Mesendoderm (in vitro differentiated cells): ENCODE measurements around the gene AZGP1.

ENCODE experiments used
- DNase-seq: peaks from one replicate; pipeline ENCODE4 v3.0.0; 2013
- H2AK5ac ChIP-seq: 2 replicates; pipeline ENCODE4 v1.6.1; 2013; ENCODE audit warnings: low read length, inconsistent platforms
- H2BK120ac ChIP-seq: 2 replicates; pipeline ENCODE4 v1.6.1; 2013; ENCODE audit warnings: low read depth, mild to moderate bottlenecking, low read length, moderate library complexity, mixed read lengths
- H2BK15ac ChIP-seq: replicated peaks from 2 replicates; pipeline ENCODE4 v1.6.1; 2013; ENCODE audit warnings: low read depth, mild to moderate bottlenecking, moderate library complexity
- H2BK5ac ChIP-seq: 2 replicates; pipeline ENCODE4 v1.6.1; 2013; ENCODE audit warnings: low read length, inconsistent platforms
- H3K18ac ChIP-seq: 2 replicates; pipeline ENCODE4 v1.6.1; 2013; ENCODE audit warnings: mild to moderate bottlenecking, low read length, mixed read lengths
- H3K23ac ChIP-seq: one replicate; pipeline ENCODE4 v1.6.1; 2013; ENCODE audit warnings: low read length
- H3K27ac ChIP-seq: 2 replicates; pipeline ENCODE4 v1.5.1; 2013; ENCODE audit warnings: low read depth, mild to moderate bottlenecking, inconsistent platforms, low read length, moderate library complexity
- H3K27me3 ChIP-seq: 2 replicates; pipeline ENCODE4 v1.6.1; 2013; ENCODE audit warnings: low read length, control low read depth, mild to moderate bottlenecking, inconsistent platforms; ENCODE audit not compliant: insufficient read depth, poor library complexity
- H3K36me3 ChIP-seq: 2 replicates; pipeline ENCODE4 v1.6.1; 2013; ENCODE audit warnings: low read length, inconsistent platforms; ENCODE audit not compliant: control insufficient read depth, insufficient read depth
- H3K4ac ChIP-seq: one replicate; pipeline ENCODE4 v1.6.1; 2013; ENCODE audit warnings: low read depth, mild to moderate bottlenecking, low read length, moderate library complexity
- H3K4me1 ChIP-seq: 2 replicates; pipeline ENCODE4 v1.6.1; 2013; ENCODE audit warnings: low read depth, low read length, inconsistent platforms; ENCODE audit not compliant: control insufficient read depth
- H3K4me2 ChIP-seq: 2 replicates; pipeline ENCODE4 v1.6.1; 2013; ENCODE audit warnings: low read length
- H3K4me3 ChIP-seq: 2 replicates; pipeline ENCODE4 v1.5.1; 2013; ENCODE audit warnings: mild to moderate bottlenecking, low read length
- H3K56ac ChIP-seq: one replicate; pipeline ENCODE4 v1.6.1; 2013; ENCODE audit warnings: low read length
- H3K79me1 ChIP-seq: 2 replicates; pipeline ENCODE4 v1.6.1; 2013; ENCODE audit warnings: low read length, inconsistent platforms
- H3K79me2 ChIP-seq: 2 replicates; pipeline ENCODE4 v1.6.1; 2013; ENCODE audit warnings: mild to moderate bottlenecking, low read length; ENCODE audit not compliant: control insufficient read depth, insufficient read depth
- H3K9ac ChIP-seq: 2 replicates; pipeline ENCODE4 v1.6.1; 2013; ENCODE audit warnings: low read length, inconsistent platforms
- H4K5ac ChIP-seq: one replicate; pipeline ENCODE4 v1.6.1; 2013; ENCODE audit warnings: low read length
- H4K8ac ChIP-seq: one replicate; pipeline ENCODE4 v1.6.1; 2013; ENCODE audit warnings: low read depth, mild to moderate bottlenecking, control low read depth, low read length, moderate library complexity
- WGBS: extraction: QIAGEN DNeasy Blood & Tissue Kit; methylation state at CpG from one replicate; pipeline ENCODE4 v1.1.7; 2013; ENCODE audit warnings: low lambda C conversion rate, missing lambda C conversion rate; ENCODE audit not compliant: insufficient coverage; ENCODE audit errors: extremely low coverage; 5-methylcytosine and 5-hydroxymethylcytosine counted together

The AZGP1 gene

DNA sequence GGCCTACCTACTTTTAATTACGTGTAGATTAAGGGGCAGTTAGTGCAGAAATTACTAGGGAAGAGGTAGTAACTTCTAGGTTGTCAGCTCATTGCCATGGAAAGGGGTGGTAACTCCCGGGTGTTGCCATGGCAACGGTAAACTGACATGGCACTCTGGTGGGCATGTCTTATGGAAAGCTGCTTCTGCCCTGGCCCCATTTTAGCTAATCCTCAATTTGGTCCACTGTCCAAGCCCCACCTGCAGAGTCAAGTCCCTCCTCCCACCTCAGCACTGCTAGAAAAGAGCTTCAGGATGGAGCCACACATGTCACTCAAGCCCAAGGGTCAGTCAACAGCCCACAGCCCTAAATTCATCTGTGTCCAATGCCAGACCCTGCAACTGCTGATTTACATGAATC, 32.1 kb upstream of the AZGP1 start:
- no peak overlapping the region for H3K18ac ChIP-seq
- no peaks in the 10 kb centered on the region for H3K79me2 ChIP-seq
- H4K5ac ChIP-seq, result no peak overlapping the region
- no peak overlapping the region for H3K4me3 ChIP-seq
- no peak overlapping the region for H3K27ac ChIP-seq
- H4K8ac ChIP-seq, result no peak overlapping the region
- no peak overlapping the region for H2AK5ac ChIP-seq
- no peak overlapping the region for H3K9ac ChIP-seq
- H2BK120ac ChIP-seq, result no peak overlapping the region
- H2BK5ac ChIP-seq, result no peak overlapping the region
- H3K23ac ChIP-seq, result no peak overlapping the region
- no CpG with 5 or more reads among the region's 3 CpGs for WGBS
- H3K4ac ChIP-seq, result no peak overlapping the region
- H3K36me3 ChIP-seq, result no peaks in the 10 kb centered on the region
- no peak overlapping the region for H3K4me2 ChIP-seq
- no peak overlapping the region for H3K56ac ChIP-seq
- peak; percentile 39 for DNase-seq
- H2BK15ac ChIP-seq, result no peak overlapping the region
- no peaks in the 10 kb centered on the region for H3K79me1 ChIP-seq
- no peaks in the 10 kb centered on the region for H3K4me1 ChIP-seq
- H3K27me3 ChIP-seq, result no peaks in the 10 kb centered on the region

DNA sequence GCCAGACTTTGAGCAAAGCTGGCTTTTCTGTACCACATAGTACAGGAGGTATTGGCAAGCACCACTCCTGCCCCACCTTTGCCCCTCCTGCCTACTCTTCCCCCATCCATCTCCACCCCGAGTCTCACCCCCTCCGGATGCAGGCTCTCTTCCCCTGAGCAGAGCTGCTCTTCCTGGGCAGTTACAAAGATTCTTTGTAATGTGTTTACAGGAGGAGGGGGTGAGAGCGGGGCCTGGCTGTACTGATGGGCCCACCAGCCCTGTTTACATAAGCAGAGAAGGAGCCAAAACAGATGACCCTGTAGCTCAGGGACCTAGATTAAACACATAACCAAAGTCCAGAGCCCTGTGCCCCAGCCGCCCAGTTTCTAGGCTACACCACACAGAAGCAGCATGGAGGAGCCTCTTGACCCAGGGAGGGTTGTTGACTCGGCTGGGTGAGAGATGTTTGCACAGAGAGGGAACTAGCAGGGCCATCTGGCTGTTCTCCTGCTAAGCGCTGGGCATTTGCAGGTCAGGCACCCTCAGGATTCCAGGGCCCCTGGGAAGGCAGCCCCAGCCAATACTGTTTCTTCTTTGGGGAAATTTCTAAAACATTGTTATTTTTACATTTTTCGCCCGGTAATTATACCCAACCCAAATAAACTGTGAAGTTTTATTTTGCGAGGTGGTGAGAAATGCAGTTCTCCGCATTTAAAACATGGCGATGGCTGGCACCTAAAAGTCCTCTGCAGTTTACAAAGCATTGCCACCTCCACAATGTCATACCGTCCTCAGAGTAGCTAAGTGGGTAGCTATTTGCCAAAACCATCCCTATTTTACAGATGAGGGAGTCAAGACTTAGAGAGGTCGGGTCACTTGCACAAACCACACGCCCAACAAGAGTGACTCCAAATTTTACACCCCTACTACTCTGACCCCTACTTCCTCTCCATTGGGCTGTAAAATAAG, 28.2 kb upstream of the AZGP1 start:
- Histone ChIP-seq H2BK120ac (no peak overlapping the region), H2AK5ac (no peak overlapping the region), H3K27me3 (no peaks in the 10 kb centered on the region), H3K4me1 (no peaks in the 10 kb centered on the region), H2BK5ac (no peak overlapping the region), H3K4me2 (no peak overlapping the region), H3K56ac (no peak overlapping the region), H3K4me3 (no peak overlapping the region), H3K79me2 (no peaks in the 10 kb centered on the region), H3K23ac (no peak overlapping the region), H3K79me1 (no peaks in the 10 kb centered on the region), H2BK15ac (no peak overlapping the region), H3K9ac (no peak overlapping the region), H4K8ac (no peak overlapping the region), H3K36me3 (no peaks in the 10 kb centered on the region), H4K5ac (no peak overlapping the region), H3K18ac (no peak overlapping the region), H3K4ac (no peak overlapping the region), H3K27ac (no peak overlapping the region)
- DNase-seq, result no peak
- WGBS, result no CpG with 5 or more reads among the region's 14 CpGs

GRCh38 chr7:100000239-100000638, 24.4 kb upstream of the AZGP1 start:
- Histone ChIP-seq H3K4ac (no peak overlapping the region), H2BK15ac (no peak overlapping the region), H3K23ac (no peak overlapping the region), H2AK5ac (no peak overlapping the region), H3K79me2 (no peaks in the 10 kb centered on the region), H3K56ac (no peak overlapping the region), H3K4me1 (no peaks in the 10 kb centered on the region), H3K27ac (no peak overlapping the region), H2BK120ac (no peak overlapping the region), H3K4me3 (no peak overlapping the region), H2BK5ac (no peak overlapping the region), H4K8ac (no peak overlapping the region), H3K4me2 (no peak overlapping the region), H3K18ac (no peak overlapping the region), H3K9ac (no peak overlapping the region), H4K5ac (no peak overlapping the region), H3K36me3 (no peaks in the 10 kb centered on the region), H3K27me3 (no peaks in the 10 kb centered on the region), H3K79me1 (no peaks in the 10 kb centered on the region)
- no CpG with 5 or more reads among the region's 13 CpGs for WGBS
- no peak for DNase-seq

- no peak overlapping the region for H3K27ac ChIP-seq
- H3K56ac ChIP-seq, result peak overlapping the region; percentile 90
- peak overlapping the region; percentile 92 for H4K5ac ChIP-seq
- H2AK5ac ChIP-seq, result no peak overlapping the region
- no CpG with 5 or more reads among the region's 35 CpGs for WGBS
- peak overlapping the region; percentile 50 for H3K4me3 ChIP-seq
- H3K36me3 ChIP-seq, result no peaks in the 10 kb centered on the region
- no peaks in the 10 kb centered on the region for H3K4me1 ChIP-seq
- peak overlapping the region; percentile 74 for H3K9ac ChIP-seq
- no peak overlapping the region for H2BK5ac ChIP-seq
- peak overlapping the region; percentile 18 for H3K4ac ChIP-seq
- H2BK15ac ChIP-seq, result no peak overlapping the region
- H3K27me3 ChIP-seq, result no peaks in the 10 kb centered on the region
- no peak overlapping the region for H3K18ac ChIP-seq
- no peak overlapping the region for H3K23ac ChIP-seq
- DNase-seq, result peak; percentile 76
- H3K79me2 ChIP-seq, result no peaks in the 10 kb centered on the region
- peak overlapping the region; percentile 9 for H3K4me2 ChIP-seq
- no peaks in the 10 kb centered on the region for H3K79me1 ChIP-seq
- H4K8ac ChIP-seq, result peak overlapping the region; percentile 67
- no peak overlapping the region for H2BK120ac ChIP-seq
Measured at GRCh38 chr7:99997545-99998137, 21.8 kb upstream of the AZGP1 start.

DNA sequence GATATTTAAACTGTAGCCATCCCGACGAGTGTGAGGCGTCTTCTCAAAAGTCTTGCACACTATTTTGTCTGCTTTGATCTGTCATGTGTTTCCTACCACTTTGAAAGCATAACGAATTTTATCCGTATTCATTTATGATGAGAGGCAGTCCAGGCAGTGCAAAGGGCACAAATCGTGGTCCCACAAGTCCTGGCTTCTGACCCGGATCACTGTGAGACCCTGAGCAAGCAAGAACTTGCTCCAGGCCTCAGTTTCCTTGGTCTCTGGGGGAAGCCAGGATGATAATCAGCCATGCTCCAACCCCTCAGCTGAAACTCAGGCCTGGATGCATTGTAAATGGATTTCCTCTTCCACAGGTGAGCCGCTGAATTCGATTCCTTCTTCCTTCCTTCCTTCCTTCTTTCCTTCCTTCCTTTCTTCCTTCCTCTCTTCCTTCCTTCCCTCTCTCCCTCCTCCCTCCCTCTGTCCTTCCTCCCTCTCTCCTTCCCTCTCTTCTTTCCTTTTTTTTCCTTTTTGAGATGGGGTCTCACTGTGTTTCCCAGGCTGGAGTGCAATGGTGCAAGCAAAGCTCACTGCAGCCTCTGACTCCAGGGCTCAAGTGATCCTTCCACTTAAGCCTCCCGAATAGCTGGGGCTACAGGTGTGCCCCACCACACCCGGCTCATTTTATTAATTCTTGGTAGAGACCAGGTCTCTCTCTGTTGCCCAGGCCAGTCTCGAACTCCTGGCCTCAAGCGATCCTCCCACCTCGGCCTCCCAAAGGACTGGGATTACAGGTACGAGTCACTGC, 21.1 kb upstream of the AZGP1 start:
- H4K8ac ChIP-seq, result no peak overlapping the region

More for the DNA sequence above, 21.1 kb upstream of the AZGP1 start:
- no CpG with 5 or more reads among the region's 15 CpGs for WGBS
- no peak overlapping the region for H4K5ac ChIP-seq
- no peaks in the 10 kb centered on the region for H3K36me3 ChIP-seq
- H3K4me3 ChIP-seq, result no peak overlapping the region
- no peak for DNase-seq
- H3K23ac ChIP-seq, result no peak overlapping the region
- no peak overlapping the region for H3K27ac ChIP-seq
- no peak overlapping the region for H2BK120ac ChIP-seq
- no peaks in the 10 kb centered on the region for H3K27me3 ChIP-seq
- peak overlapping the region; percentile 18 for H3K4ac ChIP-seq
- H3K9ac ChIP-seq, result no peak overlapping the region
- H2BK5ac ChIP-seq, result no peak overlapping the region
- no peak overlapping the region for H2BK15ac ChIP-seq
- H3K4me2 ChIP-seq, result no peak overlapping the region
- H3K18ac ChIP-seq, result no peak overlapping the region
- no peaks in the 10 kb centered on the region for H3K79me2 ChIP-seq
- H2AK5ac ChIP-seq, result no peak overlapping the region
- peak overlapping the region; percentile 56 for H3K56ac ChIP-seq
- no peaks in the 10 kb centered on the region for H3K79me1 ChIP-seq
- H3K4me1 ChIP-seq, result no peaks in the 10 kb centered on the region
